ENCODE data around the gene KLHL36.

KLHL36 gene

DNA sequence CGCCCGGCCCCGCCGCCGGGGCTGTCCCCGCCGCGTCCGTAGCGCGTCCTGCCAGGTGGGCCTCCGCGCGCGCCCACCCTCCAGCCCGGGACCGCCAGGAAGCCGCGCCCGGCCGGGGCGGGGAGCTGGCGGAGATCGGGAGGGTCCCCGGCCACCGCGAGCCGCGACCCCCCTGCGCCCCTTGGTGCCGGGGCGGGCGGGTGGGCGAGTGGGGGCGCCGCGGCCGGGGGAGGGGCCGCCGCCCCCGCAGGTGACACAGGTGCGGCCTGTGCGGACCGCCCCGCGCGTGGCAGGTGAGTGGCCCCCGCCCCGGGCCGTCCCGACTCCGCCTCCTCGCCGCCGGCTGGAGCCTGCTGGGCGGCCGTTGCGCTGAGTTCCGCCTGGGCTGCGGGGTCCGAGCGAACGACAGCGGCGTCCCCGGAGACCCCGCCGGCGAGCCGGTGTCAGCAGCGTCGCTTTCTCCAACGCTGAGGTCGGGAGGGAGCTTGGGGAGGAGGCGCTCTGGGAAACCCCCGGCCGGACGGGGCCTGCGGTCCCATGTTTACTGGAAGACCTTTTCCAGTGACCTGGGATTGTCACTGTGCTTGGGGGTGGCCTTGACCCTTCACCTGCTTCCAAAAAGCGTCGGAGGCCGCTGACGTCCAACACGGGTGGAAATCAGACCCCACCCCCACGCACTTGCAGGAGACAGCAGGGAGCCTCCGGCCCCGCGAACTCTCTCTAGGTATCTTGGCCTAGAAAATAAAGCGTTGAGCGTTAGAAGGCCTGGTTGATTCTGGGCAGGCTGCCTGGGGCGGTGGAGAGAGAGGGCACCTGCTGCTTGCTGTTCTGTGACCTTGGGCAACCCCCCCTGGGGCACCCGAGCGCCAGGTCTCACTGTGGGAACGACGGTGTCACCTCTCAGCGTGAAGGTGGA lies 542 bp downstream of the KLHL36 start:
- peak; percentile 45 to 58 for DNase-seq

DNA sequence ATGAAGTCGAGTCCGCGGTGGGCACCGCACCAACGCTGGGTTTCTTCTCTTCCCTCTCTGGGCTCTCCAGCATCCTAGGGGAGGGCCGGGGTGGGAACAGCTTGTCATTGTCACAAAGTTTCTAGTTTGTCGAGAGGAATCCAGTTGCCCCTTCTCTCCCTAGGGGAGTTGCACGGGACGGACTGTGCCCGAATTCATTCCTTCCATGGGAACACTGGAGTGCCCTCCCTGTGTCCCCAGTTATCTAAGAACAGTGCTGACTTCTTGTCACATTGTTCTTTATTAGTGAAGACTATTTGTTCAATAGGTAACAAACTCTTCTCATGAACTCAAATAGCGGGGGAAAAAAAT lies 1.2 kb downstream of the KLHL36 start:
- DNase-seq = no peak

DNA sequence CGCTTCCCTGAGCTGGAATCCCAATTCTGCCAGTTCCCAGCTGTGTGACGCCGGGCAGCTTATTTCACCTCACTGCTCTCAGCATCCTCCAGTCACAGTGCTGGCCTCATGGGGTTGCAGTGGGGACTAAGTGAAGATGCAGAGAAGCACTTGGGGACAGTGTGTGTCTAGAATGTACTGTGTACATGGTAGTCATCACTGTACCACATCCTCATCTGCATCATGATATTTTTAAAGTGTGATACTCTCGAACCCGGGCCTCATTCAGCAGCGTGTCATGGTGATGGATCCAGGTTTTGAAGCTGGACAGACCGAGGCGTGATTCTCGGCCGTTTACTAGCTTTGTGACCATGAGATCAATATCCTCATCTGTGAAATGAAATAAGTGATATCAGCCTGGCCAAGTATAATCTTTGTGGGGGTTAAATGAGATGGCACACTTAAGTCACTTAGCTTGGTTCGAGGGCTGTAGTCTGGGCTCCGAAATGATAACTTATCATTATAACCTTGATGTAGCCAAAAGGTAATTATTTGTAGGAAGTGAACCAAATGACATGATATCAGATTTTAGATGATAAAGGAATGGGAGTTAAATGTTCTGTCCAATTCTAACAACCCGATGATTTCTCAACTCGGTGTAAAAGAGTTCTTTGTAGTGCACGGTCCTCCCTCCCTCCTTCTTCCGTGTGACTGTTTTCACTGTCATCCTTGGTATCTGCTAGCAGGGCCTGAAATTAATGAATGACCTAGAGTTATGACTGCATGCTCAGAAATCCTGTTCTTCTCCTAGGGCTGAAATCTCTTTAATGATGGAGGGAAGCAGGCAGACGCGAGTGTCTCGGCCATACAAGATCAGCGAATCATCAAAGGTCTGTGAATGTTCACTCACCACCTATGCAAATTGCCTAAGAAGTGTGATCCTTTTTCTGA lies 2.0 kb downstream of the KLHL36 start:
- DNase-seq = no peak

- DNase-seq = no peak
Observed at GRCh38 chr16:84652566-84652965, 4.3 kb downstream of the KLHL36 start.

GRCh38 chr16:84654238-84654637 lies 5.9 kb downstream of the KLHL36 start:
- DNase-seq = no peak

GRCh38 chr16:84654998-84655397 lies 6.7 kb downstream of the KLHL36 start:
- DNase-seq = no peak

DNA sequence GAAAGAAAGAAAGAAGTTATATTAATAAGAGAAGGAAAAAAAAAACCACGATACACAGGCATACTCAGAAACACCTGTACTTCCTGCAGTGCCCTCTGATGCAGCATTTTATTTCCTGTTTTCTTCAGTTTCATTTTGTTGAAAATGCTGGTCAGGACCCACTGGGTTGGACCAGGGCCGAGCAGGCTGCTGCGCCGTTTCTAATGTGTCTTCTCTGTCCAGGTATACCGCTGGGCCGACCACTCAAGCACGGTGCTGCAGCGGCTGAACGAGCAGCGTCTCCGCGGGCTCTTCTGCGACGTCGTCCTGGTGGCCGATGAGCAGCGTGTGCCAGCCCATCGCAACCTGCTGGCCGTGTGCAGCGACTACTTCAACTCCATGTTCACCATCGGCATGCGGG lies 8.3 kb downstream of the KLHL36 start:
- no peak for DNase-seq

GRCh38 chr16:84657229-84657837 lies 9.0 kb downstream of the KLHL36 start:
- DNase-seq = no peak

DNA sequence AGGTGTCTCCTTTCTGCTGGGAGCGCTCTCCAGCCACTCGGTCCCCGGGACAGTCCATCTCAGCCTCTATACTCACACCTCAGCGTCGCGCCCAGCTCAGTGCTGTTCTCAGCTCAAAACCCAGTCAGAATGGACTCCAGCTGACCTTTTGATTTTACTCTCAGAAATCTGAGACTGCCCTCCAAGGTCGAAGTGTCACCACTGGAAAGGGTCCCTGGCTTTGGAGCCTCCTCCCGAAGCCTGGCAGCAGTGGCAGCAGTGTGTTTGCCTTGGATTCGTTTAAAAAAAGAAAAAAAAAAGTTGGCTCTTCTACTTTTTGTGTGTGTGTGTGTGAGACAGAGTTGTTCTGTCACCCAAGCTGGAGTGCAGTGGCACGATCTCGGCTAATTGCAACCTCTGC lies 10.4 kb downstream of the KLHL36 start:
- no peak for DNase-seq

- no peak for DNase-seq
Observed at GRCh38 chr16:84659656-84660300, 11.5 kb downstream of the KLHL36 start.

GRCh38 chr16:84660973-84661372 lies 12.7 kb downstream of the KLHL36 start:
- no peak for DNase-seq

DNA sequence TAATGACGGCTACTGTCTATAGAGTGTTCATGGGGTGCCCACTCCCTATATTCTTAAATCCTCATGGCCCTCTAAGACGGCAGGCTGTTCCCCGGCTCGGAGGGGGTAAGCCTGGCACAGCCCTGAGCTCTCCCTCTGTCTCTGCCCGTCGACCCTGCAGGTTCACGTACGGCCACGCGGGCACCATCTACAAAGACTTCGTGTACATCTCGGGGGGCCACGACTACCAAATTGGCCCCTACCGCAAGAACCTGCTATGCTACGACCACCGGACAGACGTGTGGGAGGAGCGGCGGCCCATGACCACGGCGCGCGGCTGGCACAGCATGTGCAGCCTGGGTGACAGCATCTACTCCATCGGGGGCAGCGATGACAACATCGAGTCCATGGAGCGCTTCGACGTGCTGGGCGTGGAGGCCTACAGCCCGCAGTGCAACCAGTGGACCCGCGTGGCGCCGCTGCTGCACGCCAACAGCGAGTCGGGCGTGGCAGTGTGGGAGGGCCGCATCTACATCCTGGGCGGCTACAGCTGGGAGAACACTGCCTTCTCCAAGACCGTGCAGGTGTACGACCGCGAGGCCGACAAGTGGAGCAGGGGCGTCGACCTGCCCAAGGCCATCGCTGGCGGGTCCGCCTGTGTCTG lies 13.2 kb downstream of the KLHL36 start:
- DNase-seq = no peak

DNA sequence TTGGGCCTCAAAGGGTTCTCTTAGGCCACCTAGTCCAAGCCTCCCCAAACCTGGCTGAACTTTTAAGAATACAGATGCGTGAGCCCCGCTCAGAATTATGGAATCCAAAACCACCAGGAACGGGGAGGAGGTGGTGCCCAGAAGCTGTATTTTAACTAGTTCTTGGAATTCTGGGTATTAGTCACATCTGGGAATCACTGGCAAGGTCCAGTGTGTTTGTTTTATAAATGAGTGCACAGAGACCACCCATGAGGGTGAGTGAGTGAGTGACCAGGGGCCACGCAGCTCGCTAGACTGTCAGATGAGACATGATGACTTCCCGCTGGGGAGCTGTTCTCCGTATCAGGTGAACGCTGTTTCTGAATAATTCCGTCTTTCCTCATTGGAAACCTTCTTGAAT lies 14.2 kb downstream of the KLHL36 start:
- DNase-seq = no peak

- DNase-seq = no peak
Observed at GRCh38 chr16:84663433-84664101, 15.3 kb downstream of the KLHL36 start.

GRCh38 chr16:84665359-84665758 lies 17.0 kb downstream of the KLHL36 start:
- no peak for DNase-seq

GRCh38 chr16:84665843-84666242 lies 17.5 kb downstream of the KLHL36 start:
- DNase-seq = no peak

DNA sequence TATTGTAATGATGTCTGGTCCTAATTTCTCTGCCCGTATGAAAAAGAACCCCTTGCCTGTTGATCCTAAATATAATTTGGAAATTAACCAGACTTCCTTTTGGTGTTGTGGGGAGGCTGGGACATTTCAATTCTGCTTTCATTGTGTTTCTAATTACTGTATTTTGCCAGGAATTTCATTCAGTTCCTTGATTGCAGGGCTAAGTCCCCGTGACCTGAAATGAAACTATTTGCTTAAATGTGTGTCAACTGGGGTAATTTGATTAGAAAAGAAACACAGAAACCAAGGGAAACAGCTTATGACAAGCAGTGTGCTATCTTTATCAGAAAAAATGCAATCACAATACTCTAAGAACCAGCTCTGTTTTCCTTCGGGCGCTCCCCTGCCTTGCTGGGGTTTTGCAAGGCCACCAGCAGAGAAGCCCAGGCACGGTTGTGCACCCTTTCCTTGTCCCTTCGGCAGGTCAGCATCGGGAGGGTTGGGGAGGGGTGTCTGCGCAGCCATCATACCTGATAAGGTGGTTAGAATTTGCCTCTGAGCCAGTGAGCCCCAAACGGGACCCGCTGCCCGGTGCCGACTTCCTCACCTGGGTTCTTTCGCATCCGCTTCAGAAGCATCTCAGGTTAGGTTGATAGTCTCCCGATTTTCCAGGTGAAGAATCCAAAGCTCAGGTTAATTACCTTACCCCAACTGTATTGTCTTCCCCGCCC lies 19.4 kb downstream of the KLHL36 start:
- DNase-seq = no peak

- DNase-seq = no peak
Observed at GRCh38 chr16:84670063-84670462, 21.8 kb downstream of the KLHL36 start.

- DNase-seq = peak; percentile 89
Observed at GRCh38 chr16:84672276-84673202, 24.2 kb downstream of the KLHL36 start.

DNA sequence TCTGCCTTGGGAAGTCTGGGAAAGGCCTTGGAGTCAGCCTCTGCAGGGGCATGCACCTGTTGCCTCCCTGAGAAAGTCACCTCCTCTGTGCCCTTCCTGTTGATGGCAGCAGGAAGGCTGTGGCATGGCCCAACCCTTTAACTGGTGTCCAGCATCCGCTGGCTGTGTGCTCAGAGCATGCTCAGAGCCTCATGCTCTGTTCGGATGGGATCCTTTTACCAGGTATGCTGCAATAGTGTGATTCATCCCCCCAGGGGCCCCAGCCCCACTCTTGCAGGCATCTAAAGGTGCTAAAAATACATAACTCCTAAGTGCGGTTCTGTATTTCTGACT lies 24.9 kb downstream of the KLHL36 start:
- no peak for DNase-seq

All from stimulated activated CD4-positive, alpha-beta T cell treated with anti-CD3 and anti-CD28 coated beads, Interleukin-2, amount 100 ng/mL, for 24 hours (primary cell).